ENCODE measurements around the gene UGT1A3. TPM values are rescaled to one million over a fixed set of nuclear protein-coding genes. Genes with fewer than 3 reads are reported as not detected.

The UGT1A3 gene
- total RNA-seq, 4 donors from 2014 or later = 2.6 to 3.2 (median 2.6) TPM; not detected in 1

DNA sequence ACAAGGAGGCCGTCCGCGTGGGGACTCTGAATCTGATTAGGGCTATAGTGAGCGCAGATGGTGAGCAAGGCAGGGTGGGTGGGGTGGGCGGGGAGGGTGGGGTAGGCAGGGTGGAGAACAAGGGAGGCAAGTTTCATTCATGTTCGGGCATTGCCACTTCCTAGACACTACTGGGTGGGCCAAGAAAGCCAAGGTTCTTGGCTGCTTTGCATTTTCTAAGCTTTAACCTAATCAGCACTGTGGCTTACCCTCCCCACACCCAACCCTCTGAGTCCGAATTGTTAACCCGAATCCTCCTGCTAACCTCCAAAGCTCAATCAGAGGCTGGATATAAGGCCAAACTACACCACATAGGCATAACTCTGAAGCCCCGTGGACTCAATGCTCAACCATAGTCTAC is 67.4 kb downstream of the UGT1A3 start:
- Histone ChIP-seq H3K9me3 (no peaks in the 10 kb centered on the region), H3K27ac (no peak overlapping the region), H3K27me3 (no peaks in the 10 kb centered on the region), H3K4me3 (no peak overlapping the region), H3K36me3 (no peaks in the 10 kb centered on the region), H3K4me1 (no peaks in the 10 kb centered on the region)
- no peak for DNase-seq
- intact Hi-C loops (cut with DNase I; ENCODE audit: low total_unique reads) = no loop called here
- TF ChIP-seq POLR2AphosphoS5 (IDR thresholded peaks at IDR 0.05) (no peak), POLR2A (IDR thresholded peaks at IDR 0.05) (no peak), EP300 (IDR thresholded peaks at IDR 0.05; ENCODE audit: low read depth) (no peak)
- TF ChIP-seq, protein P1, sequence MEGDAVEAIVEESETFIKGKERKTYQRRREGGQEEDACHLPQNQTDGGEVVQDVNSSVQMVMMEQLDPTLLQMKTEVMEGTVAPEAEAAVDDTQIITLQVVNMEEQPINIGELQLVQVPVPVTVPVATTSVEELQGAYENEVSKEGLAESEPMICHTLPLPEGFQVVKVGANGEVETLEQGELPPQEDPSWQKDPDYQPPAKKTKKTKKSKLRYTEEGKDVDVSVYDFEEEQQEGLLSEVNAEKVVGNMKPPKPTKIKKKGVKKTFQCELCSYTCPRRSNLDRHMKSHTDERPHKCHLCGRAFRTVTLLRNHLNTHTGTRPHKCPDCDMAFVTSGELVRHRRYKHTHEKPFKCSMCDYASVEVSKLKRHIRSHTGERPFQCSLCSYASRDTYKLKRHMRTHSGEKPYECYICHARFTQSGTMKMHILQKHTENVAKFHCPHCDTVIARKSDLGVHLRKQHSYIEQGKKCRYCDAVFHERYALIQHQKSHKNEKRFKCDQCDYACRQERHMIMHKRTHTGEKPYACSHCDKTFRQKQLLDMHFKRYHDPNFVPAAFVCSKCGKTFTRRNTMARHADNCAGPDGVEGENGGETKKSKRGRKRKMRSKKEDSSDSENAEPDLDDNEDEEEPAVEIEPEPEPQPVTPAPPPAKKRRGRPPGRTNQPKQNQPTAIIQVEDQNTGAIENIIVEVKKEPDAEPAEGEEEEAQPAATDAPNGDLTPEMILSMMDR (IDR thresholded peaks at IDR 0.05) = no peak
- 90 to 93% methylated on average over 2 to 9 of the region's 9 CpGs for WGBS, 2 donors (ENCODE audit: low coverage in 1 of 2)
- in situ Hi-C loops (cut with MboI; ENCODE audit: low pct_ligation_motif_present in 1 of 4, low pct_unique_long_range_greater_than_20kb in 1 of 4, low sequenced_read_pairs in 3 of 4) = no loop called here

DNA sequence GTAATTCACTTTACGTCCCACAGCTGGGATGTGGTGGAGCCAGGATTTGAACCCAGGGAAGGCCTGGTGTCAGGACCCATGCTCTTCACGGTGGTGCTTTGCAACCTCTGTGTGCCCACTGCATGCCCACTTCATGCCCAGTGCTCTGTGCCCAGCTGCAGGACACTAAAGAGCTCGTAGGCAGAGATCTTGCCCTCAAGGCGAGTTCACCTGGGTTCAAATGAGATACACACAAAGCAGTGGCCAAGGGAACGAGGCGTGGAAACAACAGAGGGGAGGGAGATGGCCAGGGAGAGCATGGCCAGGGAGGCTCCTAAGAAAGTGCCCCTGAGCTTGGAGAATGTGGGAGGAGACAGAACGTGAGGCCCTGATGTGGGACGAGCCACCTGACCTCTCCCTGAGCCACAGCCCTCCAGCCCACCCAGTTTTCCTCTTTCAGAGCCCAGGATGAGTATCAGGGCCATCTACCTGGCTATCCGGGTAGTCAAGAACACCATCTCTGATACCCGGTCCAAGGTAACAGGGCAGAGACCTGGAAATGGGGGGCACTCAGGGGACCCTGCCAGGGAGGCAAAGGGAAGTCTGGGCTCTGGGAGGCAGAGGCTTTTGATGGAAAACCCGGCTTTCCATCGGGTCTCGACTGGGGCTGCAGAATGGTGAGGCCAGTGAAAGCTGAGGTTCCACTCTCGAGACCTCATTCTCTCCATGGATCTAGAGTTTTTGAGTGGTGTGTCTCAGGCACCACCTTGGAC is 69.7 kb downstream of the UGT1A3 start:
- intact Hi-C loops (cut with DNase I; ENCODE audit: low total_unique reads) = no loop called here
- DNase-seq = no peak
- H3K27ac ChIP-seq = no peak overlapping the region
- 85% methylated on average over 14 of the region's 14 CpGs; no CpG with 5 or more reads in 1 of the 2 donors for WGBS, 2 donors (ENCODE audit: low coverage in 1 of 2)
- in situ Hi-C loops (cut with MboI; ENCODE audit: low pct_ligation_motif_present in 1 of 4, low pct_unique_long_range_greater_than_20kb in 1 of 4, low sequenced_read_pairs in 3 of 4) = no loop called here
- H3K9me3 ChIP-seq = no peaks in the 10 kb centered on the region
- TF ChIP-seq, protein P1 (IDR thresholded peaks at IDR 0.05) = no peak
- TF ChIP-seq POLR2AphosphoS5 (IDR thresholded peaks at IDR 0.05) (no peak), POLR2A (IDR thresholded peaks at IDR 0.05) (no peak), EP300 (IDR thresholded peaks at IDR 0.05; ENCODE audit: low read depth) (no peak)
- no peaks in the 10 kb centered on the region for H3K27me3 ChIP-seq
- no peaks in the 10 kb centered on the region for H3K36me3 ChIP-seq
- H3K4me3 ChIP-seq = no peak overlapping the region
- H3K4me1 ChIP-seq = no peaks in the 10 kb centered on the region

DNA sequence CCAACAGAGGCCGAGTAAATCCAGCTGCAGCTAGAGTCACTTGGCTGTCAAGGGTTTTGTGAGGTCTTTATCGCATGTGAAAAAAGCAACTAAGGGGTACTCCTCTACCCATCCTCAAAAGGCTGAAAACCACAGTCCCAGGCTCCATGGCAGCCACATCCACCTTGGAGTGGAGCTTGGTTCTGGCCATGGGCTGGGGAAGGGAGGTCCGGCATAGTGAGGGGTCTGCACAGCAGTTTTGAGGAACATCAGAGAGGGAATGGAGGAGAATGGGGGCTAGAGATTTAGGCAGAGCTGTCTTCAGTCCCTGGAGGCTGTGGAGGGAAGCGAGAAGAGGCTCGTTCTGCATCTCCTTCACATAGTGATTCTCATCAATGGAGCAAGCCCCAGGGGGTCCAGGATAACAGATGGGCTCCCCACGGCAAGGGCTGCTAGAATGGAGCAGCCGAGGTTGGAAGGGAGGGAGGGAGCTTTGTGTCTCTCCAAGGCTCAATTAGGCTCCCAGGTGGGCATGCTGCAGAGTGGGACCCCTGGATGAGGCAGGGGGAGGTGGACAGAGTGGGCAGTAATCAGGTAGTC is 70.3 kb downstream of the UGT1A3 start:
- WGBS, 2 donors (ENCODE audit: low coverage in 1 of 2) = 54 to 65% methylated on average over 4 to 7 of the region's 7 CpGs
- Histone ChIP-seq H3K4me1 (no peaks in the 10 kb centered on the region), H3K4me3 (no peak overlapping the region), H3K27ac (no peak overlapping the region), H3K36me3 (no peaks in the 10 kb centered on the region), H3K27me3 (no peaks in the 10 kb centered on the region), H3K9me3 (no peaks in the 10 kb centered on the region)
- no peak for TF ChIP-seq POLR2A (IDR thresholded peaks at IDR 0.05)
- no peak for TF ChIP-seq POLR2AphosphoS5 (IDR thresholded peaks at IDR 0.05)
- TF ChIP-seq EP300 (IDR thresholded peaks at IDR 0.05; ENCODE audit: low read depth) = no peak
- TF ChIP-seq, protein P1 (IDR thresholded peaks at IDR 0.05) = no peak
- DNase-seq = no peak
- intact Hi-C loops (cut with DNase I; ENCODE audit: low total_unique reads) = no loop called here
- in situ Hi-C loops (cut with MboI; ENCODE audit: low pct_ligation_motif_present in 1 of 4, low pct_unique_long_range_greater_than_20kb in 1 of 4, low sequenced_read_pairs in 3 of 4) = no loop called here

DNA sequence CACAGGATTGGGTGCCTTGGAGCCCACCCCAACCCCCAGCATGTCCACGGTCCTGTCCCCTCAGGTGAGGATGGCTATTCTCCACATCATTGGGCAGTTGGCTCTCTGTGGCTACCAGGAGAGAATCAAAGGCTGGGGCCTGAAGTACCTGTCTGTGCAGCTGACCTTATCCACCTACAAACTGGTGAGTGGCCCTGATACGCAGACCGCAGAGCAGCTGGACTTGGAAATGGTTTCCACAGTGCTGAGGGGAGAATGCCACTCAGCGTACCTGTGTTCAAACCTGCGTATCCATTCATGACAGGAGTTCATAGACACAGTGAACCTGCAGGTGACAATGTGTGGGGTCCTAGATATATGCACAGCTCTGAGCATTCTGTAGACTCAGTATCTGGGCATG is 70.9 kb downstream of the UGT1A3 start:
- no peaks in the 10 kb centered on the region for H3K27me3 ChIP-seq
- intact Hi-C loops (cut with DNase I; ENCODE audit: low total_unique reads) = no loop called here
- no peaks in the 10 kb centered on the region for H3K4me1 ChIP-seq
- H3K36me3 ChIP-seq = no peaks in the 10 kb centered on the region
- in situ Hi-C loops (cut with MboI; ENCODE audit: low pct_ligation_motif_present in 1 of 4, low pct_unique_long_range_greater_than_20kb in 1 of 4, low sequenced_read_pairs in 3 of 4) = no loop called here
- H3K4me3 ChIP-seq = no peak overlapping the region
- 49% methylated on average over 5 of the region's 5 CpGs; no CpG with 5 or more reads in 1 of the 2 donors for WGBS, 2 donors (ENCODE audit: low coverage in 1 of 2)
- TF ChIP-seq, protein P1 (IDR thresholded peaks at IDR 0.05) = no peak
- TF ChIP-seq POLR2A (IDR thresholded peaks at IDR 0.05) = no peak
- no peak for TF ChIP-seq POLR2AphosphoS5 (IDR thresholded peaks at IDR 0.05)
- TF ChIP-seq EP300 (IDR thresholded peaks at IDR 0.05; ENCODE audit: low read depth) = no peak
- no peak overlapping the region for H3K27ac ChIP-seq
- no peak for DNase-seq
- H3K9me3 ChIP-seq = no peaks in the 10 kb centered on the region
